GM23338 (cell line): ENCODE results near the gene C3orf70. TPM values are rescaled to one million over a fixed set of nuclear protein-coding genes. Genes with fewer than 3 reads are reported as not detected.
A peak's percentile ranks its signal among the peaks of the same experiment; 100 is the strongest.

Experiments used
- ATAC-seq: fragments of 200-7000 bp; cut with Tn5 transposase; 3 replicates; pipeline ENCODE4 v1.9.1; 2020
- DNase-seq: peaks from one replicate; pipeline ENCODE4 v3.0.0-alpha.2; 2015; ENCODE audit warnings: low spot score
- H2AFZ ChIP-seq: fragments of 200-600 bp; sonication (generic); 2 replicates; pipeline ENCODE4 v1.8.0; 2016; ENCODE audit warnings: antibody characterized with exemption, mild to moderate bottlenecking, moderate library complexity
- H3F3A ChIP-seq: fragments of 200-600 bp; sonication (generic); replicated peaks from 2 replicates; pipeline ENCODE4 v1.8.0; 2017; ENCODE audit warnings: antibody characterized with exemption, mixed run types, low read depth
- H3K27ac ChIP-seq: fragments of 200-600 bp; sonication (generic); 2 replicates; pipeline ENCODE4 v1.6.1; 2016; ENCODE audit warnings: low read depth
- H3K27me3 ChIP-seq: fragments of 200-600 bp; sonication (generic); 2 replicates; pipeline ENCODE4 v1.8.0; 2016; ENCODE audit warnings: mild to moderate bottlenecking, mixed run types, moderate library complexity; ENCODE audit not compliant: insufficient read depth
- H3K36me3 ChIP-seq: fragments of 200-600 bp; sonication (generic); 2 replicates; pipeline ENCODE4 v1.8.0; 2016; ENCODE audit warnings: mild to moderate bottlenecking; ENCODE audit not compliant: insufficient read depth
- H3K4me1 ChIP-seq: fragments of 200-600 bp; sonication (generic); 2 replicates; pipeline ENCODE4 v1.8.0; 2016; ENCODE audit warnings: mild to moderate bottlenecking, moderate library complexity; ENCODE audit not compliant: insufficient read depth
- H3K4me2 ChIP-seq: fragments of 200-600 bp; sonication (generic); 2 replicates; pipeline ENCODE4 v1.7.1; 2017; ENCODE audit warnings: mixed run types
- H3K4me3 ChIP-seq: fragments of 200-600 bp; sonication (generic); 2 replicates; pipeline ENCODE4 v1.6.1; 2016; ENCODE audit warnings: mixed run types
- H3K79me2 ChIP-seq: fragments of 200-600 bp; sonication (generic); replicated peaks from 2 replicates; pipeline ENCODE4 v1.8.0; 2017; ENCODE audit warnings: mild to moderate bottlenecking; ENCODE audit not compliant: insufficient read depth
- H3K9me2 ChIP-seq: fragments of 200-600 bp; sonication (generic); 2 replicates; pipeline ENCODE4 v1.8.0; 2017; ENCODE audit not compliant: insufficient read depth
- H4K20me1 ChIP-seq: fragments of 200-600 bp; sonication (generic); replicated peaks from 2 replicates; pipeline ENCODE4 v1.8.0; 2017; ENCODE audit warnings: mild to moderate bottlenecking; ENCODE audit not compliant: insufficient read depth
- H3K27ac Mint-ChIP-seq: 2 replicates; pipeline ENCODE4 v1.8.0; 2020; ENCODE audit warnings: inconsistent platforms, mild to moderate bottlenecking, moderate library complexity, mixed read lengths
- H3K27me3 Mint-ChIP-seq: 3 replicates; pipeline ENCODE4 v1.8.0; 2022; ENCODE audit warnings: low read depth, mild to moderate bottlenecking, moderate library complexity, mixed read lengths, inconsistent platforms; ENCODE audit not compliant: insufficient read depth, poor library complexity
- H3K36me3 Mint-ChIP-seq: 3 replicates; pipeline ENCODE4 v1.8.0; 2021; ENCODE audit warnings: low read depth, mild to moderate bottlenecking, inconsistent platforms, moderate library complexity, mixed read lengths
- H3K4me1 Mint-ChIP-seq: 3 replicates; pipeline ENCODE4 v1.8.0; 2020; ENCODE audit warnings: mild to moderate bottlenecking, inconsistent platforms, mixed read lengths
- H3K4me3 Mint-ChIP-seq: 3 replicates; pipeline ENCODE4 v1.8.0; 2021; ENCODE audit warnings: moderate library complexity, mild to moderate bottlenecking, inconsistent platforms, mixed read lengths
- H3K9me3 Mint-ChIP-seq: 3 replicates; pipeline ENCODE4 v1.8.0; 2020; ENCODE audit warnings: moderate library complexity, mild to moderate bottlenecking, inconsistent platforms, mixed read lengths
- CREB1 ChIP-seq: fragments of 250-450 bp; sonication (Bioruptor Pico); IDR thresholded peaks from 2 replicates; pipeline ENCODE4 v1.5.0; 2020; ENCODE audit warnings: low read depth, mild to moderate bottlenecking, moderate library complexity
- ETS1 ChIP-seq: IDR thresholded peaks from 2 replicates; pipeline ENCODE4 v1.6.1; 2016; ENCODE audit warnings: antibody characterized with exemption
- EZH2 ChIP-seq: fragments of 200-600 bp; sonication (generic); IDR thresholded peaks from one replicate; pipeline ENCODE4 v1.8.0; 2017; ENCODE audit warnings: antibody characterized with exemption, mild to moderate bottlenecking, low read depth; ENCODE audit not compliant: unreplicated experiment
- EZH2phosphoT487 ChIP-seq: fragments of 200-600 bp; sonication (generic); IDR thresholded peaks from one replicate; pipeline ENCODE4 v1.8.1; 2018; ENCODE audit warnings: antibody characterized with exemption; ENCODE audit not compliant: unreplicated experiment
- JUNB ChIP-seq: IDR thresholded peaks from one replicate; pipeline ENCODE4 v1.6.1; 2016; ENCODE audit warnings: antibody characterized with exemption; ENCODE audit not compliant: unreplicated experiment
- NANOG ChIP-seq: IDR thresholded peaks from 2 replicates; pipeline ENCODE4 v1.6.1; 2016; ENCODE audit warnings: antibody characterized with exemption, borderline replicate concordance
- POLR2AphosphoS5 ChIP-seq: IDR thresholded peaks from 2 replicates; pipeline ENCODE4 v1.6.1; 2016; ENCODE audit warnings: antibody characterized with exemption, low read depth
- REST ChIP-seq: IDR thresholded peaks from one replicate; pipeline ENCODE4 v1.6.1; 2018; ENCODE audit warnings: antibody characterized with exemption; ENCODE audit not compliant: unreplicated experiment
- STAT1 ChIP-seq: IDR thresholded peaks from one replicate; pipeline ENCODE4 v1.6.1; 2016; ENCODE audit warnings: antibody characterized with exemption; ENCODE audit not compliant: unreplicated experiment
- ZNF114 ChIP-seq: fragments of 250-450 bp; sonication (Bioruptor Pico); IDR thresholded peaks from 2 replicates; pipeline ENCODE4 v1.5.0; 2020; ENCODE audit warnings: mild to moderate bottlenecking, moderate library complexity
- ZNF331 ChIP-seq: fragments of 250-450 bp; sonication (Bioruptor Pico); IDR thresholded peaks from 2 replicates; pipeline ENCODE4 v1.5.0; 2020; ENCODE audit warnings: low read depth, mild to moderate bottlenecking, moderate library complexity
- polyA plus RNA-seq: library from polyadenylated mRNA; unstranded; fragments of >200 nt; fragmentation: Nextera tagmentation; extraction: Ambion mirVana; gene quantifications from 2 replicates; pipeline ENCODE4 v1.2.1, GENCODE V29; 2016
- total RNA-seq: library from RNA; depleted of rRNA; stranded (reverse); fragments of >200 nt; shearing (Covaris generic); gene quantifications from 2 replicates; pipeline ENCODE4 v1.2.3, GENCODE V29; 2014
- TF ChIP-seq, protein P1 (sequence below): fragments of 250-450 bp; sonication (Bioruptor Pico); IDR thresholded peaks from 2 replicates; pipeline ENCODE4 v1.5.0; 2020; ENCODE audit warnings: mild to moderate bottlenecking, moderate library complexity
- TF ChIP-seq, protein P2 (sequence below), 2 experiments: fragments of 200-600 bp in 1 of 2; sonication (generic) in 1 of 2; conservative IDR thresholded peaks; 2 replicates each; pipeline versions ENCODE4 v1.5.1 to v1.6.1; 2016 to 2017; ENCODE audit warnings: antibody characterized with exemption in 2 of 2, low read depth in 2 of 2, mild to moderate bottlenecking in 2 of 2, moderate library complexity in 1 of 2

Gene C3orf70
- total and polyA plus RNA-seq, 2 experiments from 2014 or later, result 0.45 to 1.5 TPM

DNA sequence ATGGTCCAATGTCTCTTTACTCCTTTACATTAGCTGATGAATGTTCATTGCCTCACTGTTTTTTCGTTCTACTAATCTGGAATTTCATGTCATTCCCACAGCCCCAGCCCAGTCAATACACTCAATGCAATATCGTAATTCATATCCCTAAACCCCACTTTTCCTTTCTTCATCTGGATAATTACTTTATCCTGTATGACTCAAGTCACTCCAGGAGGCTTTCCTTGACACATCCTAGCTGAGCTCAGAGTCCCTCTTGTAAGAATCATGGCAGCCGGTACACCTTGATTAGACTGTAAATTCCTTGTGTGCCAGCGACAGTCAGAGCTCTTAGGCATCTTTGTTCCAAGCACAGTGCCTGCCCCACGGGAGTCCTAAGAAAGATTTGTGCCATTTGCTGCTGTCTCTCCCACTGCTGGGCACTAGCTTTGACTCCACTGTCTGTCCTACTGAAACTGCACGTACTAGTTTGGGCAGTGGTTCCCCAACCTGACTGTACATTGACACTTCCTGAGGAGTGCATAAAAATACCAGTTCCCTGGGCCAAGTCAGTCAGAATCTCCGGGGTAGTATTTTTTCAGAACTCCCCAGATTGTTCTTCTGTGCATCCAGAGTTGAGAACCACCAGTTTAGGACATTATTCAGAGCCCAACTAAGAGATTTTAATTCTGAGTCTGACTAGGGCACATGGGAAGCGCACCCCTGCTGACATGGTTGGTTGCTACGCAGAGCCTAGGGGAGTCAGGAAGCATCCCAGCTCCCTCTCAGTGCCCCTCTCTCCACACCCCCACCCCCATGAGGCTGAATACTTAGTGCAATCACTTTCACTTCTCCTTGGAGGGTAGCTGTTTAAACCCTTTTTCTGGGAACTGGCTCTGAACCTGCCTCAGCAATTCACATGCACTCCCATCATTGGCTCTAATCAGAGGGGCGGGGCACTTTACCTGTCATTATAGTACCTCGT lies 19.5 kb upstream of the C3orf70 start:
- Mint-ChIP-seq H3K36me3 (no peaks in the 10 kb centered on the region), H3K27me3 (peaks cover 2% of the 10 kb centered on the region), H3K4me1 (peaks cover 22% of the 10 kb centered on the region), H3K9me3 (no peaks in the 10 kb centered on the region), H3K4me3 (no peak overlapping the region), H3K27ac (no peak overlapping the region)
- Histone ChIP-seq H3K4me3 (no peak overlapping the region), H3K9me2 (no peaks in the 10 kb centered on the region), H4K20me1 (no peaks in the 10 kb centered on the region), H3K36me3 (no peaks in the 10 kb centered on the region), H3K4me2 (no peak overlapping the region), H3K79me2 (no peaks in the 10 kb centered on the region), H2AFZ (peak overlapping the region; percentile 45; the same call in 1 of the 2 replicates), H3K4me1 (peaks cover 11% of the 10 kb centered on the region), H3F3A (no peaks in the 10 kb centered on the region), H3K27me3 (no peaks in the 10 kb centered on the region), H3K27ac (no peak overlapping the region)
- no peak for TF ChIP-seq REST
- TF ChIP-seq EZH2, result no peak
- no peak for TF ChIP-seq ZNF331 (CRISPR knock-in tag)
- no peak for TF ChIP-seq CREB1
- TF ChIP-seq, protein P1, sequence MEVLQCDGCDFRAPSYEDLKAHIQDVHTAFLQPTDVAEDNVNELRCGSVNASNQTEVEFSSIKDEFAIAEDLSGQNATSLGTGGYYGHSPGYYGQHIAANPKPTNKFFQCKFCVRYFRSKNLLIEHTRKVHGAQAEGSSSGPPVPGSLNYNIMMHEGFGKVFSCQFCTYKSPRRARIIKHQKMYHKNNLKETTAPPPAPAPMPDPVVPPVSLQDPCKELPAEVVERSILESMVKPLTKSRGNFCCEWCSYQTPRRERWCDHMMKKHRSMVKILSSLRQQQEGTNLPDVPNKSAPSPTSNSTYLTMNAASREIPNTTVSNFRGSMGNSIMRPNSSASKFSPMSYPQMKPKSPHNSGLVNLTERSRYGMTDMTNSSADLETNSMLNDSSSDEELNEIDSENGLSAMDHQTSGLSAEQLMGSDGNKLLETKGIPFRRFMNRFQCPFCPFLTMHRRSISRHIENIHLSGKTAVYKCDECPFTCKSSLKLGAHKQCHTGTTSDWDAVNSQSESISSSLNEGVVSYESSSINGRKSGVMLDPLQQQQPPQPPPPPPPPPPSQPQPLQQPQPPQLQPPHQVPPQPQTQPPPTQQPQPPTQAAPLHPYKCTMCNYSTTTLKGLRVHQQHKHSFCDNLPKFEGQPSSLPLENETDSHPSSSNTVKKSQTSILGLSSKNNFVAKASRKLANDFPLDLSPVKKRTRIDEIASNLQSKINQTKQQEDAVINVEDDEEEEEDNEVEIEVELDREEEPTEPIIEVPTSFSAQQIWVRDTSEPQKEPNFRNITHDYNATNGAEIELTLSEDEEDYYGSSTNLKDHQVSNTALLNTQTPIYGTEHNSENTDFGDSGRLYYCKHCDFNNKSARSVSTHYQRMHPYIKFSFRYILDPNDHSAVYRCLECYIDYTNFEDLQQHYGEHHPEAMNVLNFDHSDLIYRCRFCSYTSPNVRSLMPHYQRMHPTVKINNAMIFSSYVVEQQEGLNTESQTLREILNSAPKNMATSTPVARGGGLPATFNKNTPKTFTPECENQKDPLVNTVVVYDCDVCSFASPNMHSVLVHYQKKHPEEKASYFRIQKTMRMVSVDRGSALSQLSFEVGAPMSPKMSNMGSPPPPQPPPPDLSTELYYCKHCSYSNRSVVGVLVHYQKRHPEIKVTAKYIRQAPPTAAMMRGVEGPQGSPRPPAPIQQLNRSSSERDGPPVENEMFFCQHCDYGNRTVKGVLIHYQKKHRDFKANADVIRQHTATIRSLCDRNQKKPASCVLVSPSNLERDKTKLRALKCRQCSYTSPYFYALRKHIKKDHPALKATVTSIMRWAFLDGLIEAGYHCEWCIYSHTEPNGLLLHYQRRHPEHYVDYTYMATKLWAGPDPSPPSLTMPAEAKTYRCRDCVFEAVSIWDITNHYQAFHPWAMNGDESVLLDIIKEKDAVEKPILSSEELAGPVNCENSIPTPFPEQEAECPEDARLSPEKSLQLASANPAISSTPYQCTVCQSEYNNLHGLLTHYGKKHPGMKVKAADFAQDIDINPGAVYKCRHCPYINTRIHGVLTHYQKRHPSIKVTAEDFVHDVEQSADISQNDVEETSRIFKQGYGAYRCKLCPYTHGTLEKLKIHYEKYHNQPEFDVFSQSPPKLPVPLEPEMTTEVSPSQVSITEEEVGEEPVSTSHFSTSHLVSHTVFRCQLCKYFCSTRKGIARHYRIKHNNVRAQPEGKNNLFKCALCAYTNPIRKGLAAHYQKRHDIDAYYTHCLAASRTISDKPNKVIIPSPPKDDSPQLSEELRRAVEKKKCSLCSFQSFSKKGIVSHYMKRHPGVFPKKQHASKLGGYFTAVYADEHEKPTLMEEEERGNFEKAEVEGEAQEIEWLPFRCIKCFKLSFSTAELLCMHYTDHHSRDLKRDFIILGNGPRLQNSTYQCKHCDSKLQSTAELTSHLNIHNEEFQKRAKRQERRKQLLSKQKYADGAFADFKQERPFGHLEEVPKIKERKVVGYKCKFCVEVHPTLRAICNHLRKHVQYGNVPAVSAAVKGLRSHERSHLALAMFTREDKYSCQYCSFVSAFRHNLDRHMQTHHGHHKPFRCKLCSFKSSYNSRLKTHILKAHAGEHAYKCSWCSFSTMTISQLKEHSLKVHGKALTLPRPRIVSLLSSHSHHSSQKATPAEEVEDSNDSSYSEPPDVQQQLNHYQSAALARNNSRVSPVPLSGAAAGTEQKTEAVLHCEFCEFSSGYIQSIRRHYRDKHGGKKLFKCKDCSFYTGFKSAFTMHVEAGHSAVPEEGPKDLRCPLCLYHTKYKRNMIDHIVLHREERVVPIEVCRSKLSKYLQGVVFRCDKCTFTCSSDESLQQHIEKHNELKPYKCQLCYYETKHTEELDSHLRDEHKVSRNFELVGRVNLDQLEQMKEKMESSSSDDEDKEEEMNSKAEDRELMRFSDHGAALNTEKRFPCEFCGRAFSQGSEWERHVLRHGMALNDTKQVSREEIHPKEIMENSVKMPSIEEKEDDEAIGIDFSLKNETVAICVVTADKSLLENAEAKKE (CRISPR knock-in tag), result no peak
- no peak for TF ChIP-seq NANOG
- no peak for TF ChIP-seq POLR2AphosphoS5
- TF ChIP-seq, protein P2, sequence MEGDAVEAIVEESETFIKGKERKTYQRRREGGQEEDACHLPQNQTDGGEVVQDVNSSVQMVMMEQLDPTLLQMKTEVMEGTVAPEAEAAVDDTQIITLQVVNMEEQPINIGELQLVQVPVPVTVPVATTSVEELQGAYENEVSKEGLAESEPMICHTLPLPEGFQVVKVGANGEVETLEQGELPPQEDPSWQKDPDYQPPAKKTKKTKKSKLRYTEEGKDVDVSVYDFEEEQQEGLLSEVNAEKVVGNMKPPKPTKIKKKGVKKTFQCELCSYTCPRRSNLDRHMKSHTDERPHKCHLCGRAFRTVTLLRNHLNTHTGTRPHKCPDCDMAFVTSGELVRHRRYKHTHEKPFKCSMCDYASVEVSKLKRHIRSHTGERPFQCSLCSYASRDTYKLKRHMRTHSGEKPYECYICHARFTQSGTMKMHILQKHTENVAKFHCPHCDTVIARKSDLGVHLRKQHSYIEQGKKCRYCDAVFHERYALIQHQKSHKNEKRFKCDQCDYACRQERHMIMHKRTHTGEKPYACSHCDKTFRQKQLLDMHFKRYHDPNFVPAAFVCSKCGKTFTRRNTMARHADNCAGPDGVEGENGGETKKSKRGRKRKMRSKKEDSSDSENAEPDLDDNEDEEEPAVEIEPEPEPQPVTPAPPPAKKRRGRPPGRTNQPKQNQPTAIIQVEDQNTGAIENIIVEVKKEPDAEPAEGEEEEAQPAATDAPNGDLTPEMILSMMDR (conservative IDR thresholded peaks at IDR 0.05; ENCODE audit: low read depth in 2 of 2), result no peak
- no peak for TF ChIP-seq ETS1
- TF ChIP-seq JUNB, result no peak
- TF ChIP-seq EZH2phosphoT487, result no peak
- no peak for TF ChIP-seq STAT1
- TF ChIP-seq ZNF114 (CRISPR knock-in tag), result no peak
- ATAC-seq (peak; percentile 39), DNase-seq (peak; percentile 27)
